LNCaP clone FGC (cell line): ENCODE data around the gene SCIN.

Experiments used
- DNase-seq: peaks from one replicate; pipeline ENCODE4 v3.0.0-alpha.2; 2011; ENCODE audit warnings: low read depth
- H3K4me3 ChIP-seq: 2 replicates; pipeline ENCODE4 v1.5.1; 2011; ENCODE audit warnings: mild to moderate bottlenecking, low read depth, low read length, control low read depth
- TF ChIP-seq, protein P1 (sequence below): IDR thresholded peaks from 2 replicates; pipeline ENCODE4 v1.5.1; 2012; ENCODE audit warnings: mild to moderate bottlenecking; ENCODE audit not compliant: control insufficient read depth, insufficient read depth; ENCODE audit errors: extremely low read depth

Gene SCIN

DNA sequence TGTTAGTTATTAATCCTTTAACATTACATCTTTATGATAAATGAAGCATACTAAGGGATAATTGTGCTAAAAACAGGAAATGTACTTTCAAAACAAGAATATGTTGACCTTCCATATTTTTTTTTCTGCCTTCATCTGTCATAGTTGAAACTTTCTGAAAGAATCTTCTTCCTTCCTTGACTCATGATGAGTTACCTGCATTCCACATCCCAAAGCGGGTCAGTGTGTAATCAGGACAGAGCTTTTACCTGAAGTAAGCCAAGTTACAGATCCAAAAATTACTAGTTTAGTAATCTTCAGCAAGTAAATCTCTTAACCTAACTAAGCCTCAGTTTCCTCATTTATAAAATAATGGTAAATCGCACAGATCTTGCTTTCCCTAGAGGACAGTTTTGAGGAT lies 103.5 kb downstream of the SCIN start:
- H3K4me3 ChIP-seq: no peak overlapping the region
- TF ChIP-seq, protein P1, sequence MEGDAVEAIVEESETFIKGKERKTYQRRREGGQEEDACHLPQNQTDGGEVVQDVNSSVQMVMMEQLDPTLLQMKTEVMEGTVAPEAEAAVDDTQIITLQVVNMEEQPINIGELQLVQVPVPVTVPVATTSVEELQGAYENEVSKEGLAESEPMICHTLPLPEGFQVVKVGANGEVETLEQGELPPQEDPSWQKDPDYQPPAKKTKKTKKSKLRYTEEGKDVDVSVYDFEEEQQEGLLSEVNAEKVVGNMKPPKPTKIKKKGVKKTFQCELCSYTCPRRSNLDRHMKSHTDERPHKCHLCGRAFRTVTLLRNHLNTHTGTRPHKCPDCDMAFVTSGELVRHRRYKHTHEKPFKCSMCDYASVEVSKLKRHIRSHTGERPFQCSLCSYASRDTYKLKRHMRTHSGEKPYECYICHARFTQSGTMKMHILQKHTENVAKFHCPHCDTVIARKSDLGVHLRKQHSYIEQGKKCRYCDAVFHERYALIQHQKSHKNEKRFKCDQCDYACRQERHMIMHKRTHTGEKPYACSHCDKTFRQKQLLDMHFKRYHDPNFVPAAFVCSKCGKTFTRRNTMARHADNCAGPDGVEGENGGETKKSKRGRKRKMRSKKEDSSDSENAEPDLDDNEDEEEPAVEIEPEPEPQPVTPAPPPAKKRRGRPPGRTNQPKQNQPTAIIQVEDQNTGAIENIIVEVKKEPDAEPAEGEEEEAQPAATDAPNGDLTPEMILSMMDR: no peak
- DNase-seq: no peak

DNA sequence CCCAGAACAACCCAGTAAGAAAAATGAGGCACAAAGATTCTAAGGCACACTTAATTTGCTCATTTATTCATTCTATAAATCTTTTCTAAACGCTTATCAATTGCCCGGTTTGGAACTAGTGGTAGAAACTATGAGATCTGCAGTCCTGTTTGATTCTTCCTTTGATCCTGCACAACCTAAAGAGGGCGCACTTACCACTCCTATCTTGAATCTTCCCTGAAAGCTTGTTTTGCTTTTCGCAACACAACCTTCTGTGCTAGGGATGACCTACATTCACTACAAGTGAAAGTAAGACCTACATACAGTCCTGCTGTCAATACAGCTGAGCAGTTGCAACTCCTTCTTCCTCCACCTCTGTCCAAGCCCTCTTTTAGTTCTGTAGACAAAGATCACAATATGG lies 104.3 kb downstream of the SCIN start:
- DNase-seq: no peak
- H3K4me3 ChIP-seq: no peak overlapping the region
- TF ChIP-seq, protein P1: peak; percentile 47

DNA sequence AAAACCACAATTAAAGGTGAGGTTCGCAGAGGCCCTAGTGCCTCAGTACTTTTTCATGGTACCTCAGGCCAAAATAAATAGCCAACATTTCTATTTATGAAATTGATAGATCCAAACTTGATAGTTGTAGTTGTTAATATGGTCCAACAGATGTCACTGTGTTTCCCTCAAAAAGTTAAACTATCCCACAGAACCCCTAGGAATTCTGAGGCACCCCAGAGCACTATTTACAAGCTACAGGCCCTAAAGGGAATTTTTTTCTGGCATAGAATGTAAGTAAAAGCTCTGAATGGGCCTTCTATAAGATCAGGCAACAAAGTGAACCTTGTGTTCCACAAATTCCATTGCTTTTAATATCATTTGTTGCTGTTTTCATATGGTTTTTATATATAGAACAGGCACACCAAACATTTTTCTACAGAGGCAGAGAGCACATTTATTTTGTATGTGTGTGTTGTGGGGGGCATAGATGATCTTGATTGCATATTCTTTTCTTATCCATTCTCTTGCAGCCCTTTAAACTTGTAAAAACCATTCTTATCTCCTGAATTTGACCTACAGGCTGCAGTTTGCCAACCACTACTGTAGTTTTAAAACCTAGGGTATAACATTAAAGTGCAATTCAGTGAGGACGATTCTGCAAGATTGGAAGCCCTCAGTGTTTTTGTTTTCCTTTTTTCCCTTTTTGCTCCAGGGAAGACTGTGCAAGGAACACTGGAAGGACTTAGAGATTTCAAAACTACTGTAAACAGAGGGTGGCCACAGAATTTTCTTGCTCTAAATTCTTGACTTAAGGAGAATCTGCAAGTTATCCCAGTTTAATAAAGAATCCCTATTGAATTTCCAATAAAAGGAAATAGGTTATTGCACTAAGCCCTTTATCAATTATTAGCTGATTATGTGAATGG lies 113.4 kb downstream of the SCIN start:
- no peak overlapping the region for H3K4me3 ChIP-seq
- TF ChIP-seq, protein P1: peak; percentile 47
- no peak for DNase-seq

DNA sequence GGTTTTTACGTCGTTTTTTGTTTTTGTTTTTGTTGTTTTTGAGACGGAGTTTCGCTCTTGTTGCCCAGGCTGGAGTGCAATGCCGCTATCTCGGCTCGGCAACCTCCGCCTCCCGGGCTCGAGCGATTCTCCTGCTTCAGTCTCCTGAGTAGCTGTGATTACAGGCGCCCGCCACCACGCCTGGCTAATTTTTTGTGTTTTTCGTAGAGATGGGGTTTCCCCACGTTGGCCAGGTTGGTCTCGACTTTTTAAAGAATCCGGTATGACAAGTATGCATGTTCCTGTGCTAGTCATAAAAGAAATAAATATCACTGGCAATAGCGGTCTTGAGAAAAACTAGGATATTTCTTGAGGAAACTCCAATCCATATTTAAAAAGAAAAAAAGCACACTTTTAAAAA lies 114.2 kb downstream of the SCIN start:
- TF ChIP-seq, protein P1: no peak
- no peak for DNase-seq
- H3K4me3 ChIP-seq: no peak overlapping the region

DNA sequence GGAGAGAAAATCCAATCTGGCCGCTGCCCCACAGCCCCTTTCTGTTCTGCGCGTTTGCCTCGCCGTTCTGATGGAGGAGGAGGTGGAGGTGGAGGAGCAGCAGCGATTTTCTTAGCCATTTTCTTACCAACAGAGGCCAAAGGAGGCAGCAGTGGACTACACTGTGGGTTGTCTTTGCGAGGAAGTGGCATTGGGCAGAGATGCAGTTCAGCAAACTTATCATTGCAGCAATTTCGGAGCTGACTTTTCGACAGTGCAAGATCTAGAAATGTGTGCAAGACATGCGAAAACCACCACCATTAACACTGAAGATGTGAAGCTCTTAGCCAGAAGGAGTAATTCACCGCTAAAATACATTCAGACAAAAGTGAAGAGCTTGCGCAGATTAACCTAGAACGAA lies 115.0 kb downstream of the SCIN start:
- TF ChIP-seq, protein P1: peak; percentile 77
- DNase-seq: peak; percentile 55
- no peak overlapping the region for H3K4me3 ChIP-seq

DNA sequence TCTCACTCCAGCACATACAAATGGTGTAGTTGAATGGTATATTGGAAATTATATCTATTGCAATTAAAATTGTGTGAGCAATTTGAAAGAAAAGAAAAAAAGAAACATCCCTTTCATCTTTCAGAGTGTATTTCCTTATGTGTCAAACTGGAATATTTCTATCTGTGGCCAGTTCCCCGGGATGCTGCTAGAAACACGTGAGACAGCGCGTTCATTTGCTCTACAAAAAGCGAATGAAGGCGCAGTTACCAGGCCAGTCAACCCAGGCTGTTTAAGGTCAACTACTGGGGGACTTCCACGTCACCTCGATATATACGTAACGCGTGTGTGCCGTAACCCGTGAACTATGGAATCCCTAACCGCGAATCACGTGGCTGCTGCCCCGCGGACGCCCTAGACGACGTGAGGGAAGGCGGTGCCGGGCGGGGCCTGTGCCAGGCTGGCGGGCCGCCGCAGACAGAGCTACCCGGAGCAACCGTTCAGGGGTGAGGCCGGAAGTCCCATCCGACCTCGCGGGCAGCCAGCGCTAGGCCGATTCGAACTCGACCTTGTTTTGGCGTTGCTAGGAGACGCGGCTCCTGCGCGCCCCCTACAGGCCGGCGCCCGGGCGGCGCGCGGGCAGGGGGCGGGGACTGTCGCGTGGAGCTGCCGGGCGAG lies 115.8 kb downstream of the SCIN start:
- peak; percentile 33 for DNase-seq
- peak overlapping the region; percentile 67 for H3K4me3 ChIP-seq
- TF ChIP-seq, protein P1: peak; percentile 94
